HG03066 (cell line): ENCODE measurements around the gene VGLL4.
"Not testable (repeated sequence)": the region's sequence is repeated elsewhere in the genome, so short reads cannot be mapped to it uniquely, and the experiment has no call there.

Experiments used
- ATAC-seq: cut with Tn5 transposase; IDR thresholded peaks from one replicate; pipeline ENCODE4 v1.9.1; 2021; ENCODE audit warnings: low read depth; ENCODE audit not compliant: unreplicated experiment

Gene VGLL4

DNA sequence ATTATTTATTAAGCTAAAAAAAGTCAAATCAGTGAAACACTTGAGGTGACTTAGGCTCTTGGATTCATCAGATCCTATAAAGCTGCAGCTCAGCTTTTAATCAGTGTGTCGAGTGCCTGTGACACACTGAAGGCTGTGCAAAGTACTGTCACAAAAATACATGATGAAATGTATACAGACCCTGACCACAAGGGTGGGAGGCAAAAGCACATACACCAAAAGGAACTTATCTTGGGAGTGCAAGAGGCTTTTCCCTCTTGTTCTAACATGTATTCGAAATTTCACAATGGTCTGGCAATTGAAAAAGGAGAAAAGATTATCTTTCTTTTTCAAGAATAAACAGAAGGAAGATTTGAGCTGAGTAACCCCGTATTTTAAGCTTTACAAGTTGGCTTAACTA, 35.9 kb downstream of the VGLL4 start:
- no peak for ATAC-seq

DNA sequence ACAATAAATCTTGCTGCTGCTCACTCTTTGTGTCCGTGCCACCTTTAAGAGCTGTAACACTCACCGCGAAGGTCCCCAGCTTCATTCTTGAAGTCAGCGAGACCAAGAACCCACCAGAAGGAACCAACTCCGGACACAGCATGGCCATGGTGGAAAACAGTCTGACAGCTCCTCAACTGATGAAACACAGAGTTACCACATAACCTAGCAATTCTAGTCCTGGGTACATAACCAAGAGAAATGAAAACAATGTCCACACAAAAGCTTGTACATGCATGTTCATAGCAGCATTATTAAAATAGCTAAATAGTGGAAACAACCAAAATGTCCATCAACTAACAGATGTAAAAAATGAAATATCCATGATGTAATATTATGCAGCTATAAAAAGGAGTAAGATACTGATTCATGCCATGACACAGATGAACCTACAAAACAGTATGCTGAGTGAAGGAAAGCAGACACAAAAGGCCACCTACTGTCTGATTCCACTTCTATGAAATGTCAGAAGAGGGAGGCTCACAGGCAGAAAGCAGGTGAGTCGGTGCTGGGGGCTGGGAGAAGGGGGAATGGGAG, 36.8 kb downstream of the VGLL4 start:
- ATAC-seq = no peak

DNA sequence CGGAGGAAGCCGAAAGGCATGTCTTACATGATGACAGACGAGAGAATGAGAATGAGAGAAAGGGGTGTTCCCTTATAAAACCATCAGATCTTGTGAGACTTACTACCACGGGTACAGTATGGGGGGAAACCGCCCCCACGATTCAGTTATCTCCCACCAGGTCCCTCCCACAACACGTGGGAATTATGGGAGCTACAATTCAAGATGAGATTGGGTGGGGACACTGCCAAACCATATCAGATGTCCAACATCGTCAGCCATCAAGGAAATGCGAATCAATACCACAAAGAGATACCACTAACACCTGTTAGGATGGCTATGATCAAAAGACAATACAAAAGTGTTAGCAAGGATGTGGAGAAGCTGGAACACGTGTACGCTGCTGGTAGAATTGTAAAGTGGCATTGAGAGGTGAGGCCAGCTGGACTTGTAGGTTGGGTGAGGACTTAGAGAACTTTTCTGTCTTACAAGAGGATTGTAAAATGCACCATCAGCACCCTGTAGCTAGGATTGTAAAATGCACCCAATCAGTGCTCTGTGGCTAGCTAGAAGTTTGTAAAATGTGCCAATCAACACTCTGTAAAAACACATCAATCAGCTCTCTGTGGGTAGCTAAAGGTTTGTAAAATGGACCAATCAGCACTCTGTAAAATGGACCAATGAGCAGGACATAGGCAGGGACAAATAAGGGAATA, 37.5 kb downstream of the VGLL4 start:
- no peak for ATAC-seq

DNA sequence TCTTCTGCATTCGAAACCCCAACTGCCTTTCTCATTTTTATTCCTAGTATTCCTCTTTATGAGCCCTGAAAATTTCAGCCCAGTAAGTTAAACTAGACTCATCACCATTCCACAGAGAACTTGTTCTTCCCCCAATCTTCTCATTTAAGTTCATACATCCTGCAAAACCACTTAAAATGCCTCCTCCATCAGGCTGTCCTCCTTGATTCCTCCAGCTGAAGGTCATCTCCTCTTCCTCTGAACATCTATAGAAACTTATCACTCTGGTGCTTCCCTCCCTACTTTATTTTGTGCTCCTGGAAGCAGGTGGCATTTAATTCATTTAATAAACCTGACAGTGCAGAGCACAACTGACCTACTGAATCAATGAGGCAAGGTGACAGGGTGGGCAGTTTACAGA, 38.3 kb downstream of the VGLL4 start:
- no peak for ATAC-seq

DNA sequence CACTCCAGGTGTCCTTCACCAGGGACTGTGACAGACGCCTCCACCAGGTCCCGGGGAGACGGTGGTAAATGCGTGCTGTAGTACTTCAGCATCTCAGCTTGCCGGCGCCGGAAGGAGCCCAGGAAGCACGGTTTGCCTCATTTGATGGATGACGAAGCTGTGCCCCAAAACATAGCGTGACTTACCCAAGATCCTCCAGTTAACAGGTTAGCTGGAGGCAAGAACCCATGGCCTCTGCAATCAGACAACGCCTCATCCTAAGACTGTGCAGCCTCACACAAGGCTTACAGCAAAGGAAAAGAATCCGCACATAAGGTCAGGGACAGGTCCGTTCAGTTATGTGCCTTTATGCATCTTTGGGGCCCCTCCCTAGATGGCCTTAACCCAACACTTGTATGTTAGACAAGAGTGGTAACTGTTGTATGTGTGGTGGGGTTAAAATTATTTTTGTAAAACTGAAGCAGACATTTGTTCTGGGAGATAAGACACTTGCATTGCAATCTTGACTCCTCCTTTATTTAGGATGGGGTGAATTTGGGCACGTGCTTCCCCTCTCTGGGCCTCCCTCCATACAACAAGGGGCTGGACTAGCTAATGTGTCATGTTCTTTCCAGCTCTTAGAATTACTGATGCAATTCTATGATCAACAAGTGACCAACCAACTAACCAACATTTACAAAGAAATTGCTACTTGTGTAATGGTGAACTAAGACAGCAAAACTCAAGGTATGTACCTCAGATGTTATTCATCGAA, 39.4 kb downstream of the VGLL4 start:
- no peak for ATAC-seq

DNA sequence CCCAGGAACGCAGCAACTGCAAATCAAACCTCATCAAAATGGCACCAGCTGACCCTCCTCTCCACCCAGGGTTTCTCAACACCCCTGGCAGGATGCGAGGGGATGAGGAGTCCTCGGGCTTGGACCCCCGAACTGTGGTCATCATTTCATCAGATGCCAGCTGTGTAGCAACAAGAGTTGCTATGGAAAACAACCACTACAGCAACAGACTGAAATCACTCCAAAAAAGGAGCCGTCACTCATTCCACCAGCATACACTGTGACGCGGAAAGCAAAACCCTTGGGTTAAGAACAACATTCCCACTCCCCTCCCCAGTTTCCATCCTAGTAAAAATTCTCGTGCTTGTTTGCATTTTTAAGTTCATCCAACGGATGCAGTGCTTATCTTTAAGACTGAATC, 40.1 kb downstream of the VGLL4 start:
- no peak for ATAC-seq

DNA sequence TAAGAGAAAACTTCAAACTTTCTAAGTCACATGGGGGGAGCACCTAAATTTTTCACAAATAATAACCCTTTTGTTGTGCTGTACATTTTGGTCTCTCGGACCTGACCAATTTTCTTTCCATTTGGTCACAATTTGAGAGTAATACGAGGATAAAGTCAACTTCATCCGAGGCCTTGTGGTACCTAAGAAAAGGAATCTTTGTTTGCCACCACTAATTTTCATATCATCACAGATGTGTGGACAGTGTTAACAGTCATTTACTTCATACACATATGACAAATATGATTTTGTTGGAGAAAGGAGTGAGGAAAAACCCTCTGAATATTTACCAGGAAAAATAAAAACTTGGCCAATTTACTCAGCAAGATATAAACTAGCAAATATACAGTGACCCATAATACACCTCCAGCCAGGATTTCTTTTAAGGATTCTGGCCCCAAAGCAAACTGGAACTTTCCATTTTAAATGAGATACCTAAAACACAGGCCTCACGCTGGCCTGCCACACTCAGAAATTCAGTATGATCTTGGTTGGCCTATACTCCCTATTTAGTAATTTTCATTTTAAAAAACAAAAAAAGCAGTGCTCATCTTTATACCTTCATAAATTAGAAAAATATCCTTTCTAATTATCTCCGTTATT, 40.7 kb downstream of the VGLL4 start:
- ATAC-seq = no peak

DNA sequence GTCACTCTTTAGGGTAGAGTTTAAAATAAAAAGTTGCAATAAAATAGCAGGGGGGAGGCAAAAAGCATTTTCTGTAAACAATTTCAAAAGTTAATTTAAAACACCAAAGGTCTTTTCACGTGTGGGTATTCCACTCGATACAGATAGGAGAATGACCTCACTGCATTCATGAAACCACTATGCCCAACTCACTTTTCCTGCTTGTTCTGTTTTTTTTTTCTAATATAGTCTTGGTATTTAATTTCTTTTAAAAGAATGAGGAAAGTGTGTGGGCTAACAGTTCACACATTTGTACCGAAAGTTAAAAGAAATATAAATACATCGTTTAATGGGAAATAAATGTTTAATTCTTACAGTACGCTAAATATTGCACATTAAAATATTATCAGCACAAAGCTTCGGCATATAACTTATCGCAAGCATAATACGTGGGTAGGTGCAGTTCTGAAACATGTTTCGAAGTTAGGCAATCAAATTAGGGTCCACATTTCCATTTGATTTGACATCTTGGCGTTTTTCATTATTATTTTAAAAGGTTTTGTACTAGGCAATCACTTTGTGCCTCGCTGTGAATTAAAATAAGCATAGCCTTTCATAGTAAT, 41.4 kb downstream of the VGLL4 start:
- ATAC-seq = no peak

DNA sequence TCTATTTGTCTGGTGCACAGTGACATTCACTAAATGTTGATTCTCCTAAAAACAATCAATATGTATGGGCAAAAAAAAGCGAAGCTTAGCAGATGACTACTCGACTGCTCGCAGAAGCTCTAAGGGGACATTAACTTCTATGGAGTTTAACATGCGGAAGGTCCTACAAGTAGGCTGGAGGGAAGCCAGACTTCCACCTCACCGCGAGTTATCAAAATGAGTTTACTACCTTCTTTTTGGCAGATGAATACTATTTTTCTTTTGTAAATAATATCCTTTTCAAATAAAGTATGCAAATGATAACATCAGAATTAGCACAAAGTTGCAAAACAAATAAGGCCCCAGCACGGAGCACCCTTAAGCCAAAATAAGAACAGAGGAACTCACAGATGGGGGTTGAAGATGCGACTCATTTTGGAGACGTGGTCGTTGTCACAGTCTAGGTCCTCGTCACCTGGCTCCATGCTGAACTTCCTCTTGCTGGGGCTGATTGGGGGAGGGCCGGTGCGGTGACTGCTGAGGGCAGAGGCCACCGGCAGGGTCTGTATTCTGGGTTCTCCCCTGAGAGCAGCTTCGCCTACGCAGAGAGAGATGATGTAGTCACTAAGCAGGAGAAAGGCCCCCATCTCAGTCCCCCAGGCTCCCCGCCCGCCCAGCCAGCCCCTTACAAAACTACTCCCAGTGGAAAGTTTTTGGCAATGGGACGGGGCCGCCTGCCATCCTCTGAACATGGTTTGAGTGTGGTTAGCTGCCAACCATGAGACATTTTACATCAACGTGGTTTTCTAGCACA, 42.1 kb downstream of the VGLL4 start:
- peak; percentile 84 for ATAC-seq

DNA sequence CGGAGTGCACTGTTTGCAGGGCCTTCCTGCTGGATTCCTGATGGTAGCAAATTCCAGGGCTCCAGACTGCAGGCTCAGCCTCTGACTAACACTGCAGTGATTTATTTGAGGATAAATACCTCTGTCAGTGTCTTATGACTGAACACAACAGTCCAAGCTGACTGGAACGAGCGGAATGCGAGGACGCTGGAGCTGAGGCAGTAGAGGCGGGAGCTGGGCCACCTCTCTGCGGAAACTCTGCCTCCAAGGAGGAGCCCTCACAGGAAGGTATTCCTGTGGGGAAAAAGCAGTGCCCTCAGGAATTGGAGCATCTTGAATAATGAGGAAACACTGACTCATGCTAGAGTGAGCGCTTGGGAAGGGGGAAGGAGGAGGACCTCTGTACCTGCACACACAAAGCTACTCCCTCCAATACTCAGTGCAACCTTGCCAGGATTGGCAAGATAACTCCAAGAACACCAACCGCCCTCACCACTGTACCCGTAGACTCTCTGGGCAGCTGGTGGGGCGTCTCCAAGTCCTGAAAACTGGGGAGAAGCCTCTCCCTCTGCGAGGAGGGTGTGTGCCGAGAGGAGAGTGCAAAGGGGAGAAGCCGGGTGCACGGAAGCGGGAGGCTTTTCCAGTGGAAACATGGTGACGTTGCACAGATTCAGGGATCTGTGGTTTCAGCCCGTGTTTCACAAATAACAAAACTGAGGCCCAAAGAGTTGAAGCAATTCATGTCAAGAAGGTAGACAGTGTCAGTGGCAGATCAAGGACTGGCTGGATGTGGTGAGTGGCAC, 43.0 kb downstream of the VGLL4 start:
- ATAC-seq = no peak

DNA sequence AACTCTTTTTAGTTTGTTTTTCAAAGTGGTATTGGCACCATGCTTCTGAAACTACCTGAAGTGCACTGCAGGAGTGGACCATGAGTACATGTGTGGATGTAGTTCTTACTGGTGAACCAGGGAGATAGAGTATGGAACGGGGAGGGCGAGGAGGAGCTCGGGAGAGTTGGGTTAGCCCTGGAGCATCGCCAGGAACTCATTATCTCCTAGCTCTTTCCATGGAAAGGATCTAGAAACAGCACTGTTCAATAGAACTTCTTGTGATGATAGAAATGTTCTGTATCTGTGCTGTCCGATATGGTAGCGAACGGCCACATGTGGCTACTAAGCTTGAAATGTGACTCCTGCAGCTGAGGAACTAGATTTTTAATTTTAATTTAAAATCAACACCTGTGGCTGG, 47.3 kb downstream of the VGLL4 start:
- no peak for ATAC-seq

DNA sequence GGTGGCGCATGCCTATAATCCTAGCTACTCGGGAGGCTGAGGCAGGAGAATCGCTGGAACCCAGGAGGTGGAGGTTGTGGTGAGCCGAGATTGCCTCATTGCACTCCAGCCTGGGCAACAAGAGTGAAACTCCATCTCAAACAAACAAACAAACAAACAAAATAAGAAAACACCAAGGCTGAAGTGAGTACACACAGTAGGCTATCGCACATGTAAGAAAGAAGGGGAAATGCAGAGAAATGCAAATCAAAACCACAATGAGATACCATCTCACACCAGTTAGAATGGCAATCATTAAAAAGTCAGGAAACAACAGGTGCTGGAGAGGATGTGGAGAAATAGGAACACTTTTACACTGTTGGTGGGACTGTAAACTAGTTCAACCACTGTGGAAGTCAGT, 48.7 kb downstream of the VGLL4 start:
- not testable (repeated sequence) for ATAC-seq

DNA sequence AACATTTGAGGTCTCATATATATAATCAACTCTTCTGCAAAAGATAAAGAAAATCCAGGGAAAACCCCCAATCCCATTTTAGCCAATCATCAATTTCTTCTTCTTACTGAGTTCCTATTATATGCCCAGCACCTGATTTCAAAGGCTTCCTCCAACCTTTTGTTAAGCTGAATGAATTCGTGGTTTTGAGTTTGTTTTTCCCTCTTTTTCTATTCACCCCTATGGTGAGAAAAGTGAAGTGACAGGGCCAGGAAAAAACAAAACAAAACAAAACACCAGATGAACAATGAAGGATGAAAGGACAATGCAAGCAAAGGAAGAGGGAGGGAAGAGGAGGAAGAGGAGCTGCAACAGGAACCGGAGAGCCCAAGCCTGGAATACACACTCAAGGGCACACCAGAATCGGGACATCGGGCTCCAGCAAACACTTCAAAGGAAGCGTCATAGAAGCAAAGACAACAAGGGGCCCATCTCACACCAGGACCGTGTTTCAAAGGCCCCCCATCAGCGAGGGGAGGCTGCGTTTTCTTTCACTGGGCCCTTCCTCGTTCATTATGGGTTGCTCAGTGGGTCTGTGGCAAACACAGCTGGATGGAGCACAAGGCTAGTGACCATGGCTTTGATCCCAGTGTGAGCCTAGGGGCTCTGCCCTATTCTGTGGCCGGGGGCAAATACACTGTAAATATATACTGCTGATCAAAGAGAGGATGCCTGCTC, 50.2 kb downstream of the VGLL4 start:
- ATAC-seq = no peak

DNA sequence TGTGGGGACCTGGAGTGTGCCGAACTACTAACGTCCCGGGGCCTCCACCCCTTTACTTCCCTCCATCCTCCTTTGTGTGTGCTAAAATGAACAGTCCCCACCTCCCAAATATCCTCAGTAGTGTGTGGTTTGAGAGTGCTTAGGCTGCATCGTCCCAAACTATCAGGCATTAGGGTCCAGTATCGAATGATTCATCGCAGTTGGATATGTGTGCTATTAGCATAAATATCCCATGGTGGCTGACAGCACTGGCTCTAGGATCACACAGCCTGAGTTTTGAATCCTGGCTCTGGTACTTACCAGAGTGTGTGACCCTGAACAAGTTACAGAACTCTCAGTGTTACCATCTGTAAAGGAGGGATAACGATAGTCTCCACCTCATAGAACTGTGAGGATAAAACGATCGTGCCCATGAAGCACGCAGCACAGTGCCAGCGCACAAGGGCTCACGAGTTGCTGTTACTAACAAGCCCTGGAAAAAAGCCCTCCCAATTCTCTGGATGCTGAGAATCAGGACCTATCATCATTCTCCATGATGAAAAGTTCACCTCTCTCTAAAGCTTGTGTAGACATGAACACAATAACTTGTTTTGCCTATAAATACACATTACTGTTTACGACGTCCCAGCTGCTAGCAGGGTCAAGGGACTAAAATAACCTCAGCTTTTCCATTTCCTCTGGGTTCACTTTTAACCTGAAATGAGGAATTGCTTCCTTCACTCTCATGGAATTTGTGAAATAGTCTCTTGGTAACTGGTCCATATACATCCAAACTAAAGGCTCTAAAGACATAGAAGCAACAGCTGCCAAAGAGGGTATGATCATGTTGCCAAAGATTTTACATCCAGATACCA, 51.0 kb downstream of the VGLL4 start:
- ATAC-seq = no peak

DNA sequence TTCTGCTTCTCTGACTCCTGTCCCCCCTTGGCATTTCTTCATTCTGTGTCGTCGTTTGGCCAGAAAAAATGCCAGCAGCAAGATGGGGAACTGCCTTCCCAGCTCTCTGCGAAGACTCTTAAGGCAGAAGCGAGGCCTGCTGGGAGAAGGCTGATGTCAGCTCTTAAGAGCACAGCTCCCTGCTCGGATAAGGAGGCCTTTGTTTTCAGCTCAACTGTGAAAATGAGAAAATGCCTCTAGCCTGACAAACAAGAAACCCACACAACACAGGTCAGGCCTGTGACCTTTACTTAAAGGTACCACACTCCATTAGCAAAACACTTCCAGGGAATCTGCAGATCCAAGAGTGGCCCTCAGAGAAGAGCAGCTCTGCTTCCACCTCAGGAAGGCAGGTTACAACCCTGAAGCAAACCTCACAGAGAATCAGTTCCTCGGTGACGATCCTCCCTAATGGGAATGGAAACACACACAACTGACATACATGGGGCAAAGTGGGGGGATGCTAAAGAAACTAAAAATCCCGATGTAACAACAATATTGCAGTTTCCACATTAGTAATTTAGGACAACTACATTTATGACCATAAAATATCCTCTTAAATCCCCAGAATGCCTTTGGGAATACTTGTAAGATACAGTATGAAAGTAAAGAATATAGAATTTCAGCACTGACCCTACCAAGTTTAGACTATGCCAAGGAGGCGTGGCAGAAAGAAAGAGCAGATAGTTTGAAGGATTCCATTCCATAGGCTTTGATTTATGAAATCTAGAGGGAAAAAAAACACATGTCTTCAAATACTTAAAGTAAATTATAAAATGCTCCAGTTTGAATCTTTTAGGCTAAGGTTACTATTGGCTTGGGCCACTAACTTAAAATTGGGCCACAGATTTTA, 52.1 kb downstream of the VGLL4 start:
- ATAC-seq = no peak

DNA sequence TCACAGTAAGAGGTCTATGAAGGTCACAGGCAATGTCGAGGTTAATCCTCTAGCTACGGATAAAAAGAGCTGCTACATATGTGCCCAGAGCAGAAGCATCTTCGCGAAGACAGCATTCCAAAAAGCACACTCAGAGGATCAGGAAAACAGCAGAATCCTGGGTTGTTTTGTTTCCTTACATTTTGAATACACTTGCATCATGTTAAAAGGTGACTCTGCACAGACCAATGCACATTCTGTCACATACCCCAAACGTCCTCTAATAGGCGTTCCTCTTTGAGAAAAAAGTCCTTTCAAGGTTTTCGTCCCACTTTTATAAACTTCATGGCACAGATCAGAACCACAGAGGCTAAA, 52.7 kb downstream of the VGLL4 start:
- no peak for ATAC-seq

DNA sequence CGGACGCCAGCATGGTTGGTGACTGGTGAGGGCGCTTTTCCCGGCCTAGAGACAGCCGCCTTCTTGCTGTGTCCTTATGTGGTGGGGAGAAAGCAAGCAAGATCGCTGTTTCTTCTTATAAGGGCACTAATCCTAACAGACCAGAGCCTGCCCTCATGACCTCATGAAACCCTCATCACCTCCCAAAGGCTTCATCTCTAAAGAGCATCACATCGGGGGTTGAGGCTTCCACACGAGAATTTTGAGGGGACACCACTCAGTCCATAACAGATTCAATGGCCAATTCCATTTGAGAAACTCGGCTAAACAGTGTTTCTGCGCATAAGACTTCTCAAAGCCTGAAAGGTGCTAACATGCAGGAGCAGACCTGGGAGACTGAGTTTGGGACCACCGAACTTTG, 54.0 kb downstream of the VGLL4 start:
- no peak for ATAC-seq
